Endothelial cell of umbilical vein (primary cell): ENCODE data around the gene ZBTB40. TPM values are rescaled to one million over a fixed set of nuclear protein-coding genes. Genes with fewer than 3 reads are reported as not detected.

ENCODE experiments used
- BruUV-seq: library from RNA; stranded (reverse); fragments of 400-500 nt; replicated peaks from 2 replicates; lab custom pipeline; 2021; lab: Mats Ljungman, UMichigan
- CTCF ChIA-PET: fragments of 300-600, 350-600 bp; sonication (Branson Sonifier 250); formaldehyde crosslinking; loops from one replicate; lab custom pipeline; 2021; ENCODE audit warnings: antibody characterized with exemption, inconsistent platforms; lab: Charles Lee
- POLR2A ChIA-PET: fragments of 300-600, 350-600 bp; sonication (Branson Sonifier 250); formaldehyde crosslinking; loops from one replicate; lab custom pipeline; 2021; ENCODE audit warnings: antibody characterized with exemption, inconsistent platforms; lab: Charles Lee
- DNase-seq: peaks from one replicate; pipeline ENCODE4 v3.0.0-alpha.2; 2011; ENCODE audit warnings: low read depth, low spot score
- FAIRE-seq: peaks from 2 replicates; lab custom pipeline; 2011; peaks lifted over from hg19 to GRCh38; lab: Jason Lieb, UNC
- H2AFZ ChIP-seq: 2 replicates; pipeline ENCODE4 v1.6.0; 2012; ENCODE audit warnings: low read depth, low read length, control low read depth, inconsistent platforms
- H3K27ac ChIP-seq: 2 replicates; pipeline ENCODE4 v1.5.1; 2011; ENCODE audit warnings: low read depth, mild to moderate bottlenecking, control low read depth, low read length, moderate library complexity; ENCODE audit not compliant: insufficient read depth
- H3K27me3 ChIP-seq, 2 experiments: 2 replicates each; pipeline versions ENCODE4 v1.6.0 to v1.6.1; 2011; ENCODE audit warnings: low read length in 2 of 2, mixed read lengths in 1 of 2; ENCODE audit not compliant: control insufficient read depth in 2 of 2, insufficient read depth in 2 of 2
- H3K36me3 ChIP-seq, 2 experiments: 2 replicates in 1 of 2; 3 replicates in 1 of 2; pipeline ENCODE4 v1.5.1; 2011; ENCODE audit warnings: low read length in 2 of 2, mild to moderate bottlenecking in 1 of 2, moderate library complexity in 1 of 2; ENCODE audit not compliant: control insufficient read depth in 2 of 2, insufficient read depth in 2 of 2; ENCODE audit errors: extremely low read depth in 1 of 2
- H3K4me1 ChIP-seq: 3 replicates; pipeline ENCODE4 v1.5.1; 2011; ENCODE audit warnings: mild to moderate bottlenecking, low read length; ENCODE audit not compliant: control insufficient read depth, insufficient read depth; ENCODE audit errors: extremely low read depth
- H3K4me2 ChIP-seq: 2 replicates; pipeline ENCODE4 v1.6.1; 2011; ENCODE audit warnings: low read length, control low read depth, mixed read lengths; ENCODE audit not compliant: insufficient read depth
- H3K4me3 ChIP-seq, 3 experiments: fragments of 200-600 bp in 1 of 3; sonication (generic), shearing (Covaris generic) in 1 of 3; replicated peaks in 1 of 3; 2 replicates each; pipeline ENCODE4 v1.5.1; 2011 to 2016; ENCODE audit warnings: control low read depth in 3 of 3, low read length in 3 of 3, mild to moderate bottlenecking in 2 of 3, inconsistent platforms in 1 of 3, low read depth in 1 of 3, moderate library complexity in 1 of 3; ENCODE audit not compliant: insufficient read depth in 1 of 3
- H3K79me2 ChIP-seq: 2 replicates; pipeline ENCODE4 v1.6.0; 2012; ENCODE audit warnings: low read length, inconsistent platforms; ENCODE audit not compliant: control insufficient read depth, insufficient read depth
- H3K9ac ChIP-seq: replicated peaks from 2 replicates; pipeline ENCODE3; 2011; ENCODE audit warnings: low read length, control low read depth; ENCODE audit not compliant: insufficient read depth; ENCODE audit errors: extremely low read depth
- H3K9me1 ChIP-seq: replicated peaks from 3 replicates; pipeline ENCODE4 v1.6.0; 2011; ENCODE audit warnings: mild to moderate bottlenecking, low read length; ENCODE audit not compliant: control insufficient read depth, insufficient read depth; ENCODE audit errors: extremely low read depth
- H3K9me3 ChIP-seq: replicated peaks from 2 replicates; pipeline ENCODE4 v1.5.1; 2012; ENCODE audit warnings: low read length, inconsistent platforms; ENCODE audit not compliant: control insufficient read depth, insufficient read depth
- H4K20me1 ChIP-seq: replicated peaks from 2 replicates; pipeline ENCODE3; 2011; ENCODE audit warnings: mild to moderate bottlenecking, low read length; ENCODE audit not compliant: control insufficient read depth, insufficient read depth; ENCODE audit errors: extremely low read depth
- EZH2 ChIP-seq: IDR thresholded peaks from 2 replicates; pipeline ENCODE4 v1.6.1; 2012; ENCODE audit warnings: borderline replicate concordance, low read depth, mild to moderate bottlenecking, moderate library complexity, low read length, inconsistent platforms; ENCODE audit not compliant: severe bottlenecking
- GATA2 ChIP-seq: IDR thresholded peaks from 2 replicates; pipeline ENCODE4 v1.7.0; 2011; ENCODE audit warnings: low read depth, mild to moderate bottlenecking, moderate library complexity, mixed read lengths, low read length; ENCODE audit not compliant: insufficient read length, insufficient read depth
- MAX ChIP-seq: IDR thresholded peaks from 2 replicates; pipeline ENCODE4 v1.6.1; 2011; ENCODE audit not compliant: insufficient read depth, insufficient read length
- MYC ChIP-seq: IDR thresholded peaks from one replicate; pipeline ENCODE4 v1.6.1; 2011; ENCODE audit warnings: mild to moderate bottlenecking, low read depth, low read length
- POLR2A ChIP-seq: IDR thresholded peaks from 2 replicates; pipeline ENCODE4 v1.6.1; 2012; ENCODE audit warnings: low read depth, mild to moderate bottlenecking, control low read depth, low read length
- POLR2AphosphoS5 ChIP-seq: IDR thresholded peaks from 2 replicates; pipeline ENCODE4 v1.6.1; 2012; ENCODE audit warnings: low read depth, mild to moderate bottlenecking, control low read depth, low read length, moderate library complexity; ENCODE audit not compliant: insufficient read depth
- dilution Hi-C: fragments of 300-500 bp; cut with MboI; formaldehyde crosslinking; loops from one replicate; pipeline ENCODE4 v1.15.0; 2019; ENCODE audit warnings: low sequenced_read_pairs; ENCODE audit not compliant: extremely low pct_ligation_motif_present
- intact Hi-C: fragments of 100-400 bp; cut with micrococcal nuclease; formaldehyde crosslinking; loops from one replicate; pipeline ENCODE4 v1.10.0; 2022
- polyA plus RNA-seq, 4 experiments: library from polyadenylated mRNA; depleted of rRNA in 3 of 4; stranded (reverse) in 3 of 4; unstranded in 1 of 4; fragments of >200 nt; gene quantifications; 2 replicates each; pipeline versions ENCODE4 v1.2.1 to v1.2.3, GENCODE V29; 2011 to 2012; ENCODE audit warnings: missing spikeins in 1 of 4
- total RNA-seq: library from RNA; stranded (reverse); gene quantifications from 2 replicates; pipeline ENCODE4 v1.2.3, GENCODE V29; 2021
- TF ChIP-seq, protein P1 (sequence below), 2 donors: IDR thresholded peaks; 1 replicate in 1 of 2; 2 replicates in 1 of 2; pipeline ENCODE4 v1.5.1; 2011; ENCODE audit warnings: low read length in 2 of 2, mild to moderate bottlenecking in 2 of 2, moderate library complexity in 2 of 2, control low read depth in 1 of 2, inconsistent platforms in 1 of 2, low read depth in 1 of 2; ENCODE audit not compliant: insufficient read depth in 1 of 2; ENCODE audit errors: extremely low read depth in 1 of 2

ZBTB40 gene
- total and polyA plus RNA-seq, 2 donors (not counting 3 experiments of a cell fraction or from before 2014, with no cell fraction given): 12.3 to 21.3 TPM

GRCh38 chr1:22569269-22569668, 117.6 kb downstream of the ZBTB40 start:
- intact Hi-C loops: loop anchor here (10.0 kb wide), 1 partner anchor 144 kb away; no protein-coding TSS in a partner anchor
- DNase-seq (no peak), FAIRE-seq (no peak)
- Histone ChIP-seq H3K4me2 (no peak overlapping the region), H4K20me1 (no peaks in the 10 kb centered on the region), H3K27me3 (peaks cover 9 to 18% of the 10 kb centered on the region in 2 experiments), H3K36me3 (no peaks in the 10 kb centered on the region), H3K27ac (no peak overlapping the region), H3K9me3 (no peaks in the 10 kb centered on the region), H3K9ac (no peak overlapping the region), H3K4me1 (no peaks in the 10 kb centered on the region), H2AFZ (no peak overlapping the region), H3K4me3 (no peak overlapping the region), H3K9me1 (no peaks in the 10 kb centered on the region), H3K79me2 (no peaks in the 10 kb centered on the region)
- TF ChIP-seq EZH2 (no peak), MAX (no peak), POLR2A (no peak), GATA2 (no peak), MYC (no peak), POLR2AphosphoS5 (no peak)
- TF ChIP-seq, protein P1, sequence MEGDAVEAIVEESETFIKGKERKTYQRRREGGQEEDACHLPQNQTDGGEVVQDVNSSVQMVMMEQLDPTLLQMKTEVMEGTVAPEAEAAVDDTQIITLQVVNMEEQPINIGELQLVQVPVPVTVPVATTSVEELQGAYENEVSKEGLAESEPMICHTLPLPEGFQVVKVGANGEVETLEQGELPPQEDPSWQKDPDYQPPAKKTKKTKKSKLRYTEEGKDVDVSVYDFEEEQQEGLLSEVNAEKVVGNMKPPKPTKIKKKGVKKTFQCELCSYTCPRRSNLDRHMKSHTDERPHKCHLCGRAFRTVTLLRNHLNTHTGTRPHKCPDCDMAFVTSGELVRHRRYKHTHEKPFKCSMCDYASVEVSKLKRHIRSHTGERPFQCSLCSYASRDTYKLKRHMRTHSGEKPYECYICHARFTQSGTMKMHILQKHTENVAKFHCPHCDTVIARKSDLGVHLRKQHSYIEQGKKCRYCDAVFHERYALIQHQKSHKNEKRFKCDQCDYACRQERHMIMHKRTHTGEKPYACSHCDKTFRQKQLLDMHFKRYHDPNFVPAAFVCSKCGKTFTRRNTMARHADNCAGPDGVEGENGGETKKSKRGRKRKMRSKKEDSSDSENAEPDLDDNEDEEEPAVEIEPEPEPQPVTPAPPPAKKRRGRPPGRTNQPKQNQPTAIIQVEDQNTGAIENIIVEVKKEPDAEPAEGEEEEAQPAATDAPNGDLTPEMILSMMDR (IDR thresholded peaks at IDR 0.05; ENCODE audit: extremely low read depth in 1 of 2, insufficient read depth in 1 of 2, low read depth in 1 of 2, low read length in 2 of 2): no peak
- CTCF ChIA-PET: no interaction called here
- POLR2A ChIA-PET: no interaction called here
- BruUV-seq: no TSS peak
- dilution Hi-C loops: no loop called here
